Small intestine (tissue), 7 donors: ENCODE data around the gene TPRG1L. TPM values are rescaled to one million over a fixed set of nuclear protein-coding genes. Genes with fewer than 3 reads are reported as not detected.

Source experiments
- DNase-seq, 2 donors: peaks; one replicate each; pipeline versions ENCODE4 v3.0.0 to v3.0.0-alpha.2; 2013
- FAIRE-seq: peaks from 2 replicates; lab custom pipeline; 2012; peaks lifted over from hg19 to GRCh38; lab: Jason Lieb, UNC
- H3K27ac ChIP-seq, 3 donors: one replicate each; pipeline ENCODE4 v1.5.1; 2013; ENCODE audit warnings: low read length in 2 of 3, mild to moderate bottlenecking in 2 of 3, control low read depth in 1 of 3, inconsistent platforms in 1 of 3, low read depth in 1 of 3, moderate library complexity in 1 of 3
- H3K27me3 ChIP-seq, 3 donors: one replicate each; pipeline ENCODE4 v1.6.1; 2013; ENCODE audit warnings: low read length in 3 of 3, inconsistent platforms in 1 of 3; ENCODE audit not compliant: control insufficient read depth in 3 of 3, insufficient read depth in 3 of 3
- H3K36me3 ChIP-seq, 3 donors: one replicate each; pipeline ENCODE4 v1.6.1; 2013; ENCODE audit warnings: low read length in 3 of 3, inconsistent platforms in 1 of 3, low read depth in 1 of 3, mild to moderate bottlenecking in 1 of 3, moderate library complexity in 1 of 3; ENCODE audit not compliant: control insufficient read depth in 3 of 3, insufficient read depth in 2 of 3
- H3K4me1 ChIP-seq, 3 donors: one replicate each; pipeline ENCODE4 v1.6.1; 2013; ENCODE audit warnings: low read length in 2 of 3, inconsistent platforms in 1 of 3, low read depth in 1 of 3, mild to moderate bottlenecking in 1 of 3, moderate library complexity in 1 of 3; ENCODE audit not compliant: control insufficient read depth in 3 of 3, insufficient read depth in 2 of 3
- H3K4me3 ChIP-seq, 3 donors: one replicate each; pipeline ENCODE4 v1.5.1; 2013; ENCODE audit warnings: low read length in 3 of 3, control low read depth in 1 of 3, inconsistent platforms in 1 of 3, low read depth in 1 of 3, mild to moderate bottlenecking in 1 of 3, moderate library complexity in 1 of 3
- H3K9me3 ChIP-seq, 2 donors: one replicate each; pipeline ENCODE4 v1.6.1; 2013; ENCODE audit warnings: low read depth in 1 of 2, low read length in 1 of 2; ENCODE audit not compliant: control insufficient read depth in 2 of 2, insufficient read depth in 1 of 2
- WGBS, 3 donors: extraction: QIAGEN DNeasy Blood & Tissue Kit; methylation state at CpG; one replicate each; pipeline ENCODE4 v1.1.7; 2013; 5-methylcytosine and 5-hydroxymethylcytosine counted together
- polyA plus RNA-seq, 4 donors: library from polyadenylated mRNA; stranded (reverse) in 3 of 4; unstranded in 1 of 4; fragments of 200-250 nt in 3 of 4; fragments of 120-200 nt in 1 of 4; gene quantifications; one replicate each; pipeline versions ENCODE4 v1.2.1 to v1.2.3, GENCODE V29; 2013
- donor health status: healthy with polysubstance abuse.
- donor health status: control.
- donor health status: control.
- donor health status: Bipolar disorder and iron deficiency.
- donor health status: healthy.

The TPRG1L gene
- polyA plus RNA-seq, 4 donors, result 41.2 to 97.8 (median 92.0) TPM

DNA sequence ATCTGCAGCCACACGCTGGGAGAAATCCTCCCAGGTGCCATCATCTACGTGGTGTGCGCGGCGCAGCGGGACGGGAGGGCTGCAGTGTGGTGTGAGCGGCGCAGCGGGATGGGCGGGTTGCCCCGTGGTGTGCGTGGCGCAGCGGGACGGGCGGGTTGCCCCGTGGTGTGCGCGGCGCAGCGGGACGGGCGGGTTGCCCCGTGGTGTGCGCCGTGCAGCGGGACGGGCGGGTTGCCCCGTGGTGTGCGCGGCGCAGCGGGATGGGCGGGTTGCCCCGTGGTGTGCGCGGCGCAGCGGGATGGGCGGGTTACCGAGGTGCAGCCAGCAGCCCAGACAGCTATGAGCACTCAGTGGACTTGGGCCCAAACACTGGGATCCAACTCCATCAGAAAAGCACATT, 20.4 kb downstream of the TPRG1L start:
- H3K4me1 ChIP-seq, result peaks cover 0 to 6% (median 3%) of the 10 kb centered on the region in 3 donors
- peaks cover 3 to 39% (median 4%) of the 10 kb centered on the region in 3 donors for H3K36me3 ChIP-seq
- no peak overlapping the region for H3K4me3 ChIP-seq
- 95 to 97% (median 96%) methylated on average over 39 to 43 of the region's 43 CpGs for WGBS, 3 donors
- no peaks in the 10 kb centered on the region for H3K9me3 ChIP-seq
- H3K27ac ChIP-seq, result no peak overlapping the region
- peaks cover 0 to 3% (median 0%) of the 10 kb centered on the region in 3 donors for H3K27me3 ChIP-seq
- FAIRE-seq (no peak), DNase-seq (no peak)

DNA sequence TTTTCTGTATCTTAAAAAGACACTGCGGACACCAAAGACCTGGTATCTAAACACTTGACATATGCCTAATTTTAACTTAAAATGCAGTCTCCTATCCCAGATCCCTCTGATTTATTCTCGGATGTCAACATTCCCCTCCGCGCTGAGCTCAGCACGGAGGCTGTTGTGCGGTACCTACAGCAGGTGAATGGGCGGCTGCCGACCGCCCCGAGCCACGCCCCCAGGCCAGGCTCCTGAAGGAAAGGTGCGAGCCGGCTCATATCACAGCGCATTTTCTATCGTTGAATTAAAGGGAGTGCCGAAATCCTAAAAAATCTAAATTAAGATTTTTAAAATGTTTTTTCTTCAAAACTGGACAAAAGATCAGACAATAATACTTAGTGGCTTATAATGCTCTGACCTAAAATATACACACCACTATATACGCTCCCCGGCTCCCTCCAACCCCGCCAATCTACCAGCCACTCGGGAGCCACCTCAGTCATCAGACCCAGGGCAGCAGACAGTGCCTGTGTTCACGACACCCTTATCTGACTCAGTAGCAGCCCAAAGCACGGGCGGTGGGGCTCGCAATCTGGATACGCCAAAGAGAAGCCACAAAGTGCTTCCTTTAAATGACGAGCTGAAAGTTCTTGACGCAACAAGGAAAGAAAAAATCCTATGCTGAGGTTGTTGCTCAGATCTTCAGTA, 21.0 kb downstream of the TPRG1L start:
- FAIRE-seq, result no peak
- Histone ChIP-seq H3K4me3 (no peak overlapping the region), H3K27me3 (peaks cover 0 to 9% (median 4%) of the 10 kb centered on the region in 3 donors), H3K4me1 (peaks cover 0 to 6% (median 3%) of the 10 kb centered on the region in 3 donors), H3K36me3 (peaks cover 2 to 35% (median 3%) of the 10 kb centered on the region in 3 donors), H3K9me3 (no peaks in the 10 kb centered on the region), H3K27ac (no peak overlapping the region)
- 95 to 97% (median 95%) methylated on average over 27 of the region's 27 CpGs for WGBS, 3 donors
- no peak for DNase-seq

DNA sequence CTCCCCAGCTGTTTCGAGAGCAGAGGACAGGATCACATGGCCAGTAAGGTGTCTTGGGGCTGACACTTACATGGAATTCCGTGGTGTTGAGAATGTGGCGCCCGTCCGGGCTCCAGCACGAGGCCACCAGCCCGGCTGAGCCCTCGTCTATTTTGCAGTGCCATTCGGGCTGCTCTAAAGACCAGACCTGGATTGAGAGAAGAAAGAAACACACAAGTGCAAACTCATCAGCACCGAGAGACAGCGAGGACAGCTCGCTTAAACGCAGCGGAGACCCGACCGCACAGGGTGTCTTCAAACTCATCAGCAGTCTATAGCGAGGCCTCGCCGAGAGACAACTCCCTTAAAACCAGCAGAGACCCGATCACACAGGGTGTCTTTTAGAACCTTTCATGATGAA, 21.8 kb downstream of the TPRG1L start:
- WGBS, 3 donors, result 96 to 98% (median 97%) methylated on average over 20 of the region's 20 CpGs

DNA sequence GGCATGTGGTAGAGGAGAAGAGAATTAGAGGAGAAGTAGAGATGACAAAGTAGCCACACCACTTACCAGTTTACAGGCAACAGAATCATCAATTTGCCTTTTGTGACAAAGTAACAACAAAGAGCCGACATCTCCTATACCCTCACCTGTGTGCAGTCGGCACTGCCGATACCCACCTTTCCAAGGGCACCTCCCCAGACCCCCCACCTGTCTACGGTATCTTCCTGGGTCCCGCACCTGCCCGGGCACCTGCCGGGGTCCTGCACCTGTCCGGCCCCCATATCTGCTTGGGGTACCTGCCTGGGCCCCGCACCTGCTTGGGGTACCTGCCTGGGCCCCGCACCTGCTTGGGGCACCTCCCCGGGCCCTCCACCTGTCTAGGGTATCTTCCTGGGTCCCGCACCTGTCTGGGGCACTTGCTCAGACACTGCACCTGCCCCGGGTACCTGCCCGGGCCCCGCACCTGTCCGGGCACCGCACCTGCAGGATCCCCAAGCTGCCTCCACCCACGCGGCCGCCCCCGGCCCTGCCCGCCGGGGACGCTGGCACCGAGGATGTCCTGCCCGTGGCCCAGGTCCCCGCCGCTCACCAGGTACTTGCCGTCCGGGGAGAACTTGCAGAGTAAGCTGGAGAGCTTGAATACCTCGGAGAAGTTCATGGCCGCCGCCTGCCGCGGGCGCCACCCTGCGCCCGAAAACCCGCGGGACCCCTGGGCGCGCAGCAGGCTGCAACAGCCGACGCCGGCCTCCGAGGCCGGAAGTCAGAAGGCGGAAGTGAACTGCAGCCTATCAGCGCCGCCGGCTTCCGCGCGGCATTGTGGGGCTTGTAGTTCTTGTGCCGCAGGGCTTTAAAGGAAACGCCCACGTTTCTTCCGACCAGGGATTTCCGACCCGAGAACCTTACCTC, 24.8 kb downstream of the TPRG1L start, which contains the start of gene WRAP73:
Gene WRAP73, minus strand, starts transcription at position 762 of the 906 bp plus-strand sequence. Its CDS starts 104 bp downstream, at position 658.
- 1 to 3% (median 1%) methylated on average over 59 to 60 of the region's 60 CpGs for WGBS, 3 donors
- Histone ChIP-seq H3K4me3 (peak within 1 kb of the TSS; percentile 71 to 97 (median 96)), H3K27ac (peak within 1 kb of the TSS in 2 of 3 donors; percentile 27 to 42), H3K27me3 (peaks cover 13 to 42% (median 22%) of the 10 kb centered on the region in 3 donors), H3K4me1 (peaks cover 0 to 16% (median 3%) of the 10 kb centered on the region in 3 donors), H3K36me3 (peaks cover 2 to 16% (median 3%) of the 10 kb centered on the region in 3 donors), H3K9me3 (no peaks in the 10 kb centered on the region)
- FAIRE-seq (no peak), DNase-seq (peak; percentile 91 to 95)

More for the DNA sequence above, 21.8 kb downstream of the TPRG1L start:
- Histone ChIP-seq H3K4me3 (no peak overlapping the region), H3K4me1 (peaks cover 0 to 10% (median 3%) of the 10 kb centered on the region in 3 donors), H3K36me3 (peaks cover 2 to 30% (median 3%) of the 10 kb centered on the region in 3 donors), H3K27me3 (peaks cover 1 to 17% (median 11%) of the 10 kb centered on the region in 3 donors), H3K27ac (no peak overlapping the region), H3K9me3 (no peaks in the 10 kb centered on the region)
- DNase-seq (no peak), FAIRE-seq (no peak)

DNA sequence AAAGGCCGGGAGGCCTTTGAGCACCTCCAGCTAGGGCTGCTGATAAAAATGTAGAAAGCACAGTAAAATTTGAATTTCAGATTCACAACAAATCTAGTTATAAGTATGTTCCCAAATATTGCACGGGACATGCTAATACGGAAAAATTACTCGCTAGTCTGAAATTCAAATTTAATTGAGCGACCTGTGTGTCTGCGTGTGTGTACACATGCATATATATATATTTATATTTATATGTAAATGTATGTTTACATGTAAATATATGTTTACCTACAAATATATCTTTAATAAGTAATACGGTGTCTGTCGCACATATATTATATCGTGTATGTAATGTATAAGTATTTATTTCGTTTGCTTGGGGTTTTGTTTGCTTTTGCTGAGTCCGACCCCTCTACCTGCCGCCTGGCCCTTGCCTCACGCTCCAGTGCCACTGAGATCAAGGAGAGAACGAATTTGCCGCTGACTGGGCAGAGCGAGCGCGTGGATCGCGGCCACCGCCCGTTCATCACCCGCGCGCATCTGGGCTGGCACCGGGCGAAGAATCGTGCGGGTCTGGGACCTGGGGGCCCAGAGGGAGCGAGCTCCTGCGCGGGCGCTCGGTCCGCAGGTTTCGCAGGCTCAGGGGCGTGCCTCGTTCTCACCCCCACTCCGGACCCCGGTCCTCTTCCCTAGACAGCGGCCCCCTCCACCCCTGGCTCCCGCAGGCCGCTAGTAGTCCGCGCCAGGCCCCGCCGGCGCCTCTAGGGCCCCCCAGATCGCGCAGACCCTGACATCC, 25.6 kb downstream of the TPRG1L start:
- DNase-seq, result no peak
- H3K36me3 ChIP-seq, result peaks cover 0 to 14% (median 2%) of the 10 kb centered on the region in 3 donors
- H3K27ac ChIP-seq, result no peak overlapping the region
- no peak for FAIRE-seq
- H3K9me3 ChIP-seq, result no peaks in the 10 kb centered on the region
- H3K4me1 ChIP-seq, result peaks cover 0 to 16% (median 3%) of the 10 kb centered on the region in 3 donors
- no peak overlapping the region for H3K4me3 ChIP-seq
- peaks cover 15 to 48% (median 25%) of the 10 kb centered on the region in 3 donors for H3K27me3 ChIP-seq
- 9 to 14% (median 14%) methylated on average over 45 to 50 of the region's 50 CpGs for WGBS, 3 donors

DNA sequence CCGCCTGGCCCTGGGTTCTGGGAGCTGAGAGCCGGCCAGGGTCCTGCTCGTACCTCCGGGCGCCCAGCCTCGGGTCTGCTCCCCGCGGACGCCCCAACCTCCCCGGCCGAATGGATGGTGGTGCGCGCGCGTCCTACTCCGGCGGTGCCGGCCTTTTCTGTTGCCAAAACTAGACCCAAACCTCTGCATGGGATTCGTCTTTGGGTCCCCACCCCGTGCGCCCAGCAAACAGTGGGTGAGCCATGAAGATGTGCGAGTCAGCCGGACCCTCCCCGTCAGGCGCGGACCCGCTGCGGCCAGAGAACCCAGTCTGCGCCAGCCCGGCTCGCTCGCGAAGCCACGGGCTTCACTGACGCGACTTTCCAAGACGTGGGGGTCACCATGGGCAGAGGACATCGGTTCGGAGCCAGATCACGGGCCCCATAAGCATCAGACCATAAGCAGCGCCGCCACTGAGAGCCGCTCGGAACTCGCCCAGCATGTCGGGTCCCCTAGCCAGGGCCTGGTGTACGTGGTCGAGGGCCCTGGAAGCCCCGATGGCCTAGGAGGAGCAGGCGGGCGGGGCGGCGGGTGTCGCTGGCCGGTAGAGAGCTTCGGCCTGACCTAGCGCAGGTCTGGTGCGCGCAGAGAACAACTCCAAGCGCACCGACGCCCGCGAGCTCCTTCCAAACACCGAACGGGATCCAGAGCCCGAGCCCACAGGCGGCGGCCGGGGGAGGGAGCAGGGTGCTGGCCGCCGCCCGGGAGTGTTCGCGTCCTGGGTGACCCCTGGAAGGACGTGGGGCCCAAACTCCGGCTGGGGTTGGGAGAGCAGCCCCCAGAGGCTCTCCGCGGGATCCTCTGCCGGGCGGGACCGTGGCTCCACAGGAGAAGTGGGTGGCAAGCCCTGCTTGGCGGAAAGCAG, 26.5 kb downstream of the TPRG1L start:
- WGBS, 3 donors, result 6 to 12% (median 12%) methylated on average over 70 to 83 of the region's 83 CpGs
- no peaks in the 10 kb centered on the region for H3K9me3 ChIP-seq
- peak overlapping the region in 1 of 3 donors; percentile 7 for H3K4me3 ChIP-seq

DNA sequence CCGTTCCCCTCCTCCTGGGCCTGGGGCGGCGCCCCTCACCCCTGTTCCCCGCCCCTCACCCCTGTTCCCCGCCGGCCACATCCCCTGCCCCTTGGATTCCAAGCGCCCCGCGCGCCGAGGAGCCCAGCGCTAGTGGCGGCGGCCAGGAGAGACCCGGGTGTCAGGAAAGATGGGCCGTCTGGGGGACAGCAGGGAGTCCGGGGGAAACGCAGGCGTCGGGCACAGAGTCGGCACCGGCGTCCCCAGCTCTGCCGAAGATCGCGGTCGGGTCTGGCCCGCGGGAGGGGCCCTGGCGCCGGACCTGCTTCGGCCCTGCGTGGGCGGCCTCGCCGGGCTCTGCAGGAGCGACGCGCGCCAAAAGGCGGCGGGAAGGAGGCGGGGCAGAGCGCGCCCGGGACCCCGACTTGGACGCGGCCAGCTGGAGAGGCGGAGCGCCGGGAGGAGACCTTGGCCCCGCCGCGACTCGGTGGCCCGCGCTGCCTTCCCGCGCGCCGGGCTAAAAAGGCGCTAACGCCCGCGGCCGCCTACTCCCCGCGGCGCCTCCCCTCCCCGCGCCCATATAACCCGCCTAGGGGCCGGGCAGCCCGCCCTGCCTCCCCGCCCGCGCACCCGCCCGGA, 27.2 kb downstream of the TPRG1L start, which contains the start of gene TP73:
Gene TP73, plus strand, starts transcription at position 587 of the 618 bp plus-strand sequence. CDS start 29,850 bp downstream, outside the sequence.
- H3K4me3 ChIP-seq, result peak within 1 kb of the TSS in 1 of 3 donors; percentile 47
- H3K36me3 ChIP-seq, result peaks cover 0 to 4% (median 0%) of the 10 kb centered on the region in 3 donors
- 1 to 2% (median 1%) methylated on average over 28 to 80 of the region's 80 CpGs for WGBS, 3 donors
- H3K9me3 ChIP-seq, result no peaks in the 10 kb centered on the region
- peaks cover 15 to 58% (median 25%) of the 10 kb centered on the region in 3 donors for H3K27me3 ChIP-seq
- H3K27ac ChIP-seq, result no peak within 1 kb of the TSS
- peaks cover 0 to 16% (median 3%) of the 10 kb centered on the region in 3 donors for H3K4me1 ChIP-seq
- FAIRE-seq (no peak), DNase-seq (peak in 1 of 2 donors; percentile 36)

More for the DNA sequence above, 26.5 kb downstream of the TPRG1L start:
- peaks cover 0 to 9% (median 2%) of the 10 kb centered on the region in 3 donors for H3K36me3 ChIP-seq
- DNase-seq, result peak in 1 of 2 donors; percentile 51
- no peak for FAIRE-seq
- peaks cover 15 to 50% (median 25%) of the 10 kb centered on the region in 3 donors for H3K27me3 ChIP-seq
- peaks cover 0 to 16% (median 3%) of the 10 kb centered on the region in 3 donors for H3K4me1 ChIP-seq
- H3K27ac ChIP-seq, result no peak overlapping the region
